ENCODE data around the gene WNK4. TPM values are rescaled to one million over a fixed set of nuclear protein-coding genes. Genes with fewer than 3 reads are reported as not detected.

Gene WNK4
- polyA plus RNA-seq, 1 donor from 2014 or later: 0.10 TPM

- no peak overlapping the region for H3K27ac ChIP-seq (ENCODE audit: low read length)
- no peak for TF ChIP-seq TAF1 (IDR thresholded peaks at IDR 0.05; ENCODE audit: low read depth)
- H4K20me1 ChIP-seq (ENCODE audit: insufficient read depth): no peaks in the 10 kb centered on the region
- no peak overlapping the region for H2AFZ ChIP-seq (ENCODE audit: low read depth, low read length)
- no peaks in the 10 kb centered on the region for H3K27me3 ChIP-seq (ENCODE audit: insufficient read depth, low read depth, low read length)
- no peak overlapping the region for H3K9ac ChIP-seq (ENCODE audit: low read length)
- H3K4me3 ChIP-seq (ENCODE audit: low read length): no peak overlapping the region
- H3K36me3 ChIP-seq (ENCODE audit: insufficient read depth, low read length): no peaks in the 10 kb centered on the region
- H3F3A ChIP-seq (ENCODE audit: insufficient read depth, low read length, poor library complexity, severe bottlenecking): no peaks in the 10 kb centered on the region
- no peak overlapping the region for H3K4me2 ChIP-seq (ENCODE audit: low read length)
- H3K9me3 ChIP-seq (ENCODE audit: low read length): no peaks in the 10 kb centered on the region
- no peaks in the 10 kb centered on the region for H3K9me2 ChIP-seq (ENCODE audit: insufficient read depth, low read length)
- peaks cover 14% of the 10 kb centered on the region for H3K79me2 ChIP-seq (replicated peaks; ENCODE audit: insufficient read depth, low read length)
Measured at GRCh38 chr17:42795061-42795460, 14.7 kb downstream of the WNK4 start.

GRCh38 chr17:42795465-42795864, 15.1 kb downstream of the WNK4 start:
- Histone ChIP-seq H3K9me2 (ENCODE audit: insufficient read depth, low read length) (no peaks in the 10 kb centered on the region), H3F3A (ENCODE audit: insufficient read depth, low read length, poor library complexity, severe bottlenecking) (no peaks in the 10 kb centered on the region), H3K79me2 (replicated peaks; ENCODE audit: insufficient read depth, low read length) (peaks cover 14% of the 10 kb centered on the region), H3K4me2 (ENCODE audit: low read length) (no peak overlapping the region), H2AFZ (ENCODE audit: low read depth, low read length) (no peak overlapping the region), H3K4me3 (ENCODE audit: low read length) (no peak overlapping the region), H3K27ac (ENCODE audit: low read length) (no peak overlapping the region), H3K36me3 (ENCODE audit: insufficient read depth, low read length) (no peaks in the 10 kb centered on the region), H4K20me1 (ENCODE audit: insufficient read depth) (no peaks in the 10 kb centered on the region), H3K9me3 (ENCODE audit: low read length) (no peaks in the 10 kb centered on the region), H3K27me3 (ENCODE audit: insufficient read depth, low read depth, low read length) (no peaks in the 10 kb centered on the region), H3K9ac (ENCODE audit: low read length) (no peak overlapping the region)
- TF ChIP-seq CTCF (IDR thresholded peaks at IDR 0.05; ENCODE audit: poor library complexity, severe bottlenecking) (no peak), REST (IDR thresholded peaks at IDR 0.05; ENCODE audit: borderline replicate concordance) (no peak), RAD21 (conservative IDR thresholded peaks at IDR 0.05) (no peak), POLR2AphosphoS5 (IDR thresholded peaks at IDR 0.05) (no peak), MXI1 (conservative IDR thresholded peaks at IDR 0.05; ENCODE audit: poor library complexity, severe bottlenecking) (no peak), EP300 (conservative IDR thresholded peaks at IDR 0.05; ENCODE audit: poor library complexity, severe bottlenecking) (no peak), SMC3 (conservative IDR thresholded peaks at IDR 0.05; ENCODE audit: poor library complexity) (no peak), TAF1 (IDR thresholded peaks at IDR 0.05; ENCODE audit: low read depth) (no peak), EZH2 (IDR thresholded peaks at IDR 0.05; ENCODE audit: borderline replicate concordance, insufficient read depth, low read length, poor library complexity, severe bottlenecking) (no peak)
